ENCODE results near the gene ZSWIM6. TPM values are rescaled to one million over a fixed set of nuclear protein-coding genes. Genes with fewer than 3 reads are reported as not detected.

ZSWIM6 gene
- total RNA-seq, 1 donor from 2014 or later = 9.9 TPM

GRCh38 chr5:61318376-61318775 lies 13.7 kb upstream of the ZSWIM6 start:
- no peak overlapping the region for H3K4me3 ChIP-seq (ENCODE audit: low read length in 3 of 3)
- H3K27me3 ChIP-seq (ENCODE audit: control insufficient read depth in 3 of 3, insufficient read depth in 3 of 3, low read length in 3 of 3) = peaks cover 0 to 6% (median 4%) of the 10 kb centered on the region in 3 donors
- H3K4me1 ChIP-seq (ENCODE audit: control insufficient read depth in 3 of 3, insufficient read depth in 3 of 3, low read length in 3 of 3) = no peaks in the 10 kb centered on the region
- H3K36me3 ChIP-seq (ENCODE audit: control insufficient read depth in 3 of 3, insufficient read depth in 3 of 3, low read length in 3 of 3) = no peaks in the 10 kb centered on the region
- no peak overlapping the region for H3K9ac ChIP-seq (ENCODE audit: low read depth in 1 of 3, low read length in 3 of 3)
- H3K9me3 ChIP-seq (ENCODE audit: control insufficient read depth in 3 of 3, low read length in 3 of 3) = no peaks in the 10 kb centered on the region
- peak overlapping the region; percentile 25 for H3K27ac ChIP-seq (ENCODE audit: low read depth, low read length)

GRCh38 chr5:61319388-61320146 lies 12.5 kb upstream of the ZSWIM6 start:
- Histone ChIP-seq H3K9ac (ENCODE audit: low read depth in 1 of 3, low read length in 3 of 3) (no peak overlapping the region), H3K27me3 (ENCODE audit: control insufficient read depth in 3 of 3, insufficient read depth in 3 of 3, low read length in 3 of 3) (peaks cover 0 to 4% (median 3%) of the 10 kb centered on the region in 3 donors), H3K4me1 (ENCODE audit: control insufficient read depth in 3 of 3, insufficient read depth in 3 of 3, low read length in 3 of 3) (no peaks in the 10 kb centered on the region)

DNA sequence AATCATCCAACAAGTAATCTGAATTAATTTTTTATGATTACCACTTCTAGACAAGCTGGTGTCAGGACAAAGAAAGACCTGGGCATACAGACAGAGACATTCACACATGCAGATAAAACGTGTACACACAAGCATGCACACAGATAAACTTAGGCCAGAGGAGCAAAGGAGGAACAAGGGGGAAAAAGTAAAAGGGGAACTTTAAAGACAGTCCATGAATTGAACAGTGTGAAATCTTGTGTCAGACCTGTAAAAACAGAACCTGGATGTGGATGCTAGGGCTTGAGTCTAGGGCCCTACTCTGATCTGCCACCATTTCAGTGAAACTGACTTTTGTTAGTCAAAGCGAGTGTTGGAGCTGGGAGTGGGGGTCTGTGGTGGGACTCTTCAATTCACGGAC lies 11.2 kb upstream of the ZSWIM6 start:
- no peak overlapping the region for H3K27ac ChIP-seq (ENCODE audit: low read depth, low read length)
- no peaks in the 10 kb centered on the region for H3K36me3 ChIP-seq (ENCODE audit: control insufficient read depth in 3 of 3, insufficient read depth in 3 of 3, low read length in 3 of 3)
- peaks cover 0 to 4% (median 3%) of the 10 kb centered on the region in 3 donors for H3K27me3 ChIP-seq (ENCODE audit: control insufficient read depth in 3 of 3, insufficient read depth in 3 of 3, low read length in 3 of 3)
- no peak overlapping the region for H3K4me3 ChIP-seq (ENCODE audit: low read length in 3 of 3)
- no peak overlapping the region for H3K9ac ChIP-seq (ENCODE audit: low read depth in 1 of 3, low read length in 3 of 3)
- H3K9me3 ChIP-seq (ENCODE audit: control insufficient read depth in 3 of 3, low read length in 3 of 3) = no peaks in the 10 kb centered on the region
- H3K4me1 ChIP-seq (ENCODE audit: control insufficient read depth in 3 of 3, insufficient read depth in 3 of 3, low read length in 3 of 3) = no peaks in the 10 kb centered on the region

More at GRCh38 chr5:61319388-61320146, 12.5 kb upstream of the ZSWIM6 start:
- Histone ChIP-seq H3K4me3 (ENCODE audit: low read length in 3 of 3) (peak overlapping the region in 2 of 3 donors; percentile 24 to 39), H3K27ac (ENCODE audit: low read depth, low read length) (peak overlapping the region; percentile 25), H3K9me3 (ENCODE audit: control insufficient read depth in 3 of 3, low read length in 3 of 3) (no peaks in the 10 kb centered on the region), H3K36me3 (ENCODE audit: control insufficient read depth in 3 of 3, insufficient read depth in 3 of 3, low read length in 3 of 3) (no peaks in the 10 kb centered on the region)

GRCh38 chr5:61321669-61322068 lies 10.4 kb upstream of the ZSWIM6 start:
- Histone ChIP-seq H3K36me3 (ENCODE audit: control insufficient read depth in 3 of 3, insufficient read depth in 3 of 3, low read length in 3 of 3) (no peaks in the 10 kb centered on the region), H3K4me1 (ENCODE audit: control insufficient read depth in 3 of 3, insufficient read depth in 3 of 3, low read length in 3 of 3) (no peaks in the 10 kb centered on the region), H3K27me3 (ENCODE audit: control insufficient read depth in 3 of 3, insufficient read depth in 3 of 3, low read length in 3 of 3) (peaks cover 3 to 4% (median 4%) of the 10 kb centered on the region in 3 donors), H3K9me3 (ENCODE audit: control insufficient read depth in 3 of 3, low read length in 3 of 3) (no peaks in the 10 kb centered on the region), H3K27ac (ENCODE audit: low read depth, low read length) (no peak overlapping the region), H3K4me3 (ENCODE audit: low read length in 3 of 3) (no peak overlapping the region), H3K9ac (ENCODE audit: low read depth in 1 of 3, low read length in 3 of 3) (no peak overlapping the region)

- no peak overlapping the region for H3K4me3 ChIP-seq (ENCODE audit: low read length in 3 of 3)
Observed at GRCh38 chr5:61322738-61323725, 9.0 kb upstream of the ZSWIM6 start.

GRCh38 chr5:61327760-61328753 lies 4.0 kb upstream of the ZSWIM6 start:
- Histone ChIP-seq H3K4me3 (ENCODE audit: low read length in 3 of 3) (no peak overlapping the region), H3K27ac (ENCODE audit: low read depth, low read length) (no peak overlapping the region), H3K9ac (ENCODE audit: low read depth in 1 of 3, low read length in 3 of 3) (no peak overlapping the region), H3K36me3 (ENCODE audit: control insufficient read depth in 3 of 3, insufficient read depth in 3 of 3, low read length in 3 of 3) (no peaks in the 10 kb centered on the region), H3K9me3 (ENCODE audit: control insufficient read depth in 3 of 3, low read length in 3 of 3) (no peaks in the 10 kb centered on the region), H3K4me1 (ENCODE audit: control insufficient read depth in 3 of 3, insufficient read depth in 3 of 3, low read length in 3 of 3) (peaks cover 4 to 11% (median 9%) of the 10 kb centered on the region in 3 donors), H3K27me3 (ENCODE audit: control insufficient read depth in 3 of 3, insufficient read depth in 3 of 3, low read length in 3 of 3) (peaks cover 3 to 4% (median 4%) of the 10 kb centered on the region in 3 donors)

More at GRCh38 chr5:61322738-61323725, 9.0 kb upstream of the ZSWIM6 start:
- H3K27ac ChIP-seq (ENCODE audit: low read depth, low read length) = no peak overlapping the region
- no peaks in the 10 kb centered on the region for H3K36me3 ChIP-seq (ENCODE audit: control insufficient read depth in 3 of 3, insufficient read depth in 3 of 3, low read length in 3 of 3)
- H3K4me1 ChIP-seq (ENCODE audit: control insufficient read depth in 3 of 3, insufficient read depth in 3 of 3, low read length in 3 of 3) = no peaks in the 10 kb centered on the region
- H3K27me3 ChIP-seq (ENCODE audit: control insufficient read depth in 3 of 3, insufficient read depth in 3 of 3, low read length in 3 of 3) = peaks cover 3 to 4% (median 4%) of the 10 kb centered on the region in 3 donors
- H3K9ac ChIP-seq (ENCODE audit: low read depth in 1 of 3, low read length in 3 of 3) = no peak overlapping the region
- H3K9me3 ChIP-seq (ENCODE audit: control insufficient read depth in 3 of 3, low read length in 3 of 3) = no peaks in the 10 kb centered on the region

GRCh38 chr5:61328791-61329549 lies 3.1 kb upstream of the ZSWIM6 start:
- Histone ChIP-seq H3K36me3 (ENCODE audit: control insufficient read depth in 3 of 3, insufficient read depth in 3 of 3, low read length in 3 of 3) (no peaks in the 10 kb centered on the region), H3K4me1 (ENCODE audit: control insufficient read depth in 3 of 3, insufficient read depth in 3 of 3, low read length in 3 of 3) (peaks cover 4 to 16% (median 9%) of the 10 kb centered on the region in 3 donors), H3K9me3 (ENCODE audit: control insufficient read depth in 3 of 3, low read length in 3 of 3) (no peaks in the 10 kb centered on the region), H3K9ac (ENCODE audit: low read depth in 1 of 3, low read length in 3 of 3) (no peak overlapping the region), H3K27me3 (ENCODE audit: control insufficient read depth in 3 of 3, insufficient read depth in 3 of 3, low read length in 3 of 3) (peaks cover 3 to 4% (median 4%) of the 10 kb centered on the region in 3 donors), H3K27ac (ENCODE audit: low read depth, low read length) (no peak overlapping the region), H3K4me3 (ENCODE audit: low read length in 3 of 3) (no peak overlapping the region)

DNA sequence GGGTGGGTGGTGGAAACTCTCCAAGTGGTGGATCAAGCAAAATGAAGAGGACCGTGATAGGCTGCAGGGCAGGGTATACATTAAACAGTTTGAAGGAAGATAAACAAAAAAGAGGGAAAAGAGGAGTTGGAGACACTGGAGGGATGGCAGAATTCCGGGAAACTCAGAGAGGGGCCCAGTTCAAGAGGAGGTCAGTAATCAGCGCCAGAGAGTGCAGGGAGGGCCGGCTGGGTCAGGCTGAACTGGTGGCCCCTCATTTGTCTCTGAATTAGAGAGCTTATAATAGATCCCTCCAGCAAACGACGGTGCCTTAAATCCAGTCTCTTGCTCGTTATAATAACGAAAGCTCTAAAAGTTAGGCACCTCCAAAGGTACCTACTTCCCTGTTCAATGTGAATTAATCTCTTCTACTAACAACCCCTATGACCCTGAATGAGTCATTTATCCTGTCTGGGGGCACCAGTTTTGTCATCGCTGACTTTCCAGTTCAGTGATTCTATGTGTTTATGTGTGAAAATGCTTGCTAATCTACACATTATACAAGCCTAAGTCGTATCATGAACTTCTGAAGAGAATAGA lies 2.4 kb upstream of the ZSWIM6 start:
- H3K27ac ChIP-seq (ENCODE audit: low read depth, low read length) = no peak overlapping the region
- peaks cover 3 to 4% (median 4%) of the 10 kb centered on the region in 3 donors for H3K27me3 ChIP-seq (ENCODE audit: control insufficient read depth in 3 of 3, insufficient read depth in 3 of 3, low read length in 3 of 3)
- no peaks in the 10 kb centered on the region for H3K9me3 ChIP-seq (ENCODE audit: control insufficient read depth in 3 of 3, low read length in 3 of 3)
- H3K4me3 ChIP-seq (ENCODE audit: low read length in 3 of 3) = peak overlapping the region in 1 of 3 donors; percentile 88
- H3K4me1 ChIP-seq (ENCODE audit: control insufficient read depth in 3 of 3, insufficient read depth in 3 of 3, low read length in 3 of 3) = peaks cover 4 to 22% (median 11%) of the 10 kb centered on the region in 3 donors
- peak overlapping the region in 1 of 3 donors; percentile 72 for H3K9ac ChIP-seq (ENCODE audit: low read depth in 1 of 3, low read length in 3 of 3)
- no peaks in the 10 kb centered on the region for H3K36me3 ChIP-seq (ENCODE audit: control insufficient read depth in 3 of 3, insufficient read depth in 3 of 3, low read length in 3 of 3)
